ENCODE results near the gene LIX1L. TPM values are rescaled to one million over a fixed set of nuclear protein-coding genes. Genes with fewer than 3 reads are reported as not detected.

Gene LIX1L
- total RNA-seq, 1 experiment from 2014 or later: 37.4 TPM

DNA sequence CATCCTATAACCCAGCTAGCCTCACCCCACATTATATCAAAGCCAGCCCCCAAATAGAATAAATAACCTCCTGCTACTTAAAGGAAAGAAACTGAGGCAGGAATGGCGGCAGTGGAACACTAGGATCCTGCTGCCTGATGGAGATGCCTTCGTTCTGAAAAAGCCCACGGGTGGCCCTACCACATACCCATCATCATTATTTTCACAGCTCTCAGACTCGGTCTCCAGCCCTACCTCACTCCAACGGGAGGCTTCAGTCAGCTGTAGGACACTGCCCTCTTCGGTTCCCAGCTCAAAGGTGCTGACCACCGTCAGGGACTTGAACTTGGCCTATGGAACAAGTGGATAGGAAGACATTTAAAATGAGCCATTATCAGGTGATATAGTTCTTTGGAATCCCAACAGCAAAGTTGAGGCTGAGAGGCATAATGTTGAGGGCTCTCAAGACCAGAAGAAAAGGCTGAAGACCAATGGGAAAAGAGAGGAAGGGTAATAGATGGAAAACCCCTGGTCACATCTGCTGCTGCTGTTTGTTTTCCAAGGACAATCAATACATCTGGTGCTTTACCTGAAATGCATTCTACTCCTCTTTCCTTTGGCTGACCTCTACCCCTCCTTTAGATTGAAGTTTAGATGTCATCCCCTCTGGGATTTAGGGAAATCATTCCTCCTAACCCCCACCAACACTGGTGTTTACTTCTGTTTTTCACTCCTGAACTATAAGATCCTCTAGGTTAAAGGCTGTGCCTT is 64.3 kb downstream of the LIX1L start:
- DNase-seq (ENCODE audit: low read depth): no peak

DNA sequence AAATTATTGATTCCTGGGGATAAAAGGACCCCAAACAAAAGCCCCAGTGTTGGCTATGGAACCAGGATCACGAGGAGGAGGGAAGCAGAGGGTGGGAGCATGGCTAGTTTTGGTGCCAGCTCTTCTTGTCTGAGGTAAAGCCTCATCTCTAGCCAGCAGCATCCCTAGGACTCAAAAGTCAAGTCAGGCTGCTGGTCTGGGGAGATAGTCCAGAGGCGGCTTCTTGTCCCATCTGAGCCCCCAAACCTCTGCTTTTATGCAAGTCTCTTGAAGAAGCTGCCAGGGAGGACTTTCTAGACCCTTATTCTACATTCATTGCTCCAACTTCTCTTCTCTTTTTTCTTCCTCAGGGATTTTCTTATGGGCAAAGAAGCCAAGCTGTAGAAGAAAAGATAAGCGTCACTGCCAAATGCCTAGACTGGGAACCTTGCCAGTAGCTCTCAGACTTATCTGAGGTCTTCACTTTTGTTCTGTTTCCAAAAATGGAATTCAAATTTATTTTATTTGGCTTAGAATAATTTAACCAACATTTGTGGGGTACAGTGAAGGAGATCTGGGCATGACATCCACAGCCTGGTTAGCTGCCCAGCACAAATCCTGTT is 65.2 kb downstream of the LIX1L start:
- DNase-seq (ENCODE audit: low read depth): peak; percentile 64

DNA sequence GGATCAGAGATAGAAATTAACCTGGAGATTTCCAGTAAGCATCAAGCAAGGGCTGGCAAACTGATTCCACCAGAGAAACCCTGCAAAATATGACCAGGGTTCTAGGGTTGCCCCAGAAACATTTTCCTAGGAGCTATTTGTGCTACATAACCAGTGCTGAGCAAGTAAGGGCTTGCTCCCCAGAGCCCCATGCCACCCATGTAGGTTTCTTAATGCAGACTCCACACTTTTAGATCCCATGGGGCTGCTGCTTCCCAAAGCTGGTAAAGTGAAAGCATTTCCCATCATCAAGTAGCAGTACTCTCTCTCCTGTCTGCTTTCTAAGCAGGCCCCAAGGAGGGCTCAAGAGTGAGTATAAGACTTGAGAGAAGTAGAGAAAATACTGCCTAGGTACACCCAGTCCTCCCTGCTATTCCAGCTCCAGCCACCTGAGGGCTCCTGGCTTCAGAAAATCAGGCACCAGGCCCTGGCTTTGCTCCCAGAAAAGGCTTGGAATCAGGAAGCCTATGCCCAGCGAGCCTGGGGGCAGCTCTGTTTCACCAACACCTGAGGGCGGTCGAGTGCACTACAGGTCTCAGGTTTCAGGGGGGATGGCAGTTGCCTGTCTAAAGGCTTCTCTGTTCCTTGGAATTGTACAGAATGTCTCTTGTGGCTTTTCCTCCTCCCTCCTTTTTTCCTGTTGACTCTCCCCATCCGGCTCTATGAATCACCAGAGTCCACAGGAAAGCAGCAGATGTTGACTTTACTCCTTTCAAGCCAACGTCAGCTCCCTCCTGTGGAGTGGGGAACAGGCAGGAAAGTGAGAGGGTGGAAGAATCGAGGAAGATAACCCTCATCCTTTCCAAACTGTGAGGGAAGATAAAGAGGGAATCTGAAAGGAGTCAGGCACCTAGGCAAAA is 66.0 kb downstream of the LIX1L start:
- peak; percentile 100 for DNase-seq (ENCODE audit: low read depth)

- DNase-seq (ENCODE audit: low read depth): peak; percentile 96
These were observed 66.7 kb downstream of the LIX1L start for GRCh38 chr1:145891143-145891542.

- DNase-seq (ENCODE audit: low read depth): no peak
These were observed 68.1 kb downstream of the LIX1L start for GRCh38 chr1:145889722-145890121.

DNA sequence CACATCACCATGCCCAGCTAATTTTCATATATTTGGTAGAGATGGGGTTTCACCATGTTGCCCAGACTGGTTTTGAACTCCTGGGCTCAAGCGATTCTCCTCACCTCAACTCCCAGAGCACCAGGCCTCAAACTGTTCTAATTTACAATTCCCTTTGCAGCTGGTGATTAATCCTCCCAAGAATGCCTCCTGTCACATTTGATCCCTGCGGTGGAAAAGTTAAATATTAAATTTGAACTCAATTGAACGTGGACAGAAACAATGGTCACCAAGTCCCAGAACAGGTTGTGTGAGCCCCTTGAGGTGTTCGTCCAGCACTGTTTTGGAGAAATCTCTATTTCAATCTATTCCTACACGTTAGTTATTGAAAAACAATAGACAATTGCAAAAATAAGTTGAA is 70.2 kb downstream of the LIX1L start:
- DNase-seq (ENCODE audit: low read depth): peak; percentile 41

GRCh38 chr1:145886816-145887215 is 71.0 kb downstream of the LIX1L start:
- DNase-seq (ENCODE audit: low read depth): no peak

DNA sequence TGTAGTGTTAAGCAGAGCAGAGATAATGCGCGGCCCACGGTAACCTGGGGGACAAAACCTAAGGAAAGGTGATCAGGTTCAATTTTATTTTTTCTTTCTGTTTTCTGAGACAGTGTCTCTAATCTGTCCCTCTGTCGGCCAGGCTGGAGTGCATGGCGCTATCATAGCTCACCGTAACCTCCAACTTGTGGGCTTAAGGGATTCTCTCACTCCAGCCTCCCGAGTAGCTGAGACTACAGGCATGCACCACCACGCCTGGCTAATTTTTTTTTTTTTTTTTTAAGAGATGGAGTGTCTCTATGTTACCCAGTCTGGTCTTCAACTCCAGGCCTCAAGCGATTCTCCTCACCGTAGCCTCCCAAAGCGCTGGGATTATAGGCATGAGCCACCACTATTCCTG is 71.4 kb downstream of the LIX1L start:
- DNase-seq (ENCODE audit: low read depth): no peak

DNA sequence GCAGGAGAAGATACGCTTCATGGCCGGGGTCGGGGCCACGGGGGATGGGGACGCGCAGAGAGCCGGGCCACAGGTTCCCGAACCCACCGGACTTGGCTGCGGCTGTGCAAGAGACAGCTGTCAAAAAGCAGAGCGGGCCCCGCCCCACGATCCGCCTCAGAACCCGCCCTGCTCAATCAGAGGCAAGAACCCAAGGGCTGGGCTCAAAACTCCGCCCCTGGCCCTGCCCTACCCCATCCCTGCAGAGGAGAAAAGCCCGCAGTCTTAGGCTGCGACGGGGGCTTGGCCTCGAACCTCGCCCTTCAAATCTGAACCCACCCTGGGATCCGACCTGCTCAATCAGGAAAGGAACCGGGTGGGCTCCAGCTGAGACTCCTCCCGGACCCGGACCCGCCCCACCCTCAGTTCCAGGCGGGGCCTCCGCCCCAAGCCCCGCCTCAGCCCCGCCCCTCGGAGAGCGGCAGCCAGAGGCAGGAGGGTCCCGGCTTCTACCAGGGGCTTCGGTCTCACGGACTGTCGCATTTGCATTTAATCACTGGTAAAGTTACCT is 72.0 kb downstream of the LIX1L start, which contains the start of gene ANKRD35:
Gene ANKRD35 (minus strand): TSS at position 129 of the 550 bp plus-strand sequence. CDS start 108 bp downstream, at position 21.
- peak; percentile 74 for DNase-seq (ENCODE audit: low read depth)

- DNase-seq (ENCODE audit: low read depth): peak; percentile 76
These were observed 73.1 kb downstream of the LIX1L start for GRCh38 chr1:145884675-145885074.

Other genes starting within 250 kb of the LIX1L start
- not detected in 2 replicates for gene CD160, start 238.5 kb downstream of the LIX1L start, total RNA-seq (2014; rRNA removed)
- 10.4 and 13.3 TPM in 2 replicates for gene RNF115, start 133.9 kb downstream of the LIX1L start, total RNA-seq (2014; rRNA removed)
- gene POLR3C, start 133.8 kb downstream of the LIX1L start, total RNA-seq (2014; rRNA removed): 36.5 and 43.6 TPM in 2 replicates
- gene NUDT17, start 112.4 kb downstream of the LIX1L start, total RNA-seq (2014; rRNA removed): 2.4 and 5.6 TPM in 2 replicates
- 44.1 and 49.4 TPM in 2 replicates for gene PIAS3, start 98.9 kb downstream of the LIX1L start, total RNA-seq (2014; rRNA removed)
- 1.5 and 2.3 TPM in 2 replicates for gene ANKRD35, start 72.2 kb downstream of the LIX1L start, total RNA-seq (2014; rRNA removed)
- 113 and 135 TPM in 2 replicates for gene ITGA10, start 48.0 kb downstream of the LIX1L start, total RNA-seq (2014; rRNA removed)
- 38.7 and 40.1 TPM in 2 replicates for gene PEX11B, start 39.3 kb downstream of the LIX1L start, total RNA-seq (2014; rRNA removed)
- 278 and 284 TPM in 2 replicates for gene RBM8A, start 30.5 kb downstream of the LIX1L start, total RNA-seq (2014; rRNA removed)
- 2.9 and 3.1 TPM in 2 replicates for gene ANKRD34A, start 6.6 kb upstream of the LIX1L start, total RNA-seq (2014; rRNA removed)
- 27.8 and 32.0 TPM in 2 replicates for gene POLR3GL, start 6.7 kb upstream of the LIX1L start, total RNA-seq (2014; rRNA removed)
- 104 and 114 TPM in 2 replicates for gene TXNIP, start 38.6 kb upstream of the LIX1L start, total RNA-seq (2014; rRNA removed)
- 0.13 and 1.2 TPM in 2 replicates for gene HJV, start 63.7 kb upstream of the LIX1L start, total RNA-seq (2014; rRNA removed)
- 1.2 and 1.3 TPM in 2 replicates for gene NBPF10, start 186.8 kb upstream of the LIX1L start, total RNA-seq (2014; rRNA removed)